ENCODE results near the gene C16orf90.

DNA sequence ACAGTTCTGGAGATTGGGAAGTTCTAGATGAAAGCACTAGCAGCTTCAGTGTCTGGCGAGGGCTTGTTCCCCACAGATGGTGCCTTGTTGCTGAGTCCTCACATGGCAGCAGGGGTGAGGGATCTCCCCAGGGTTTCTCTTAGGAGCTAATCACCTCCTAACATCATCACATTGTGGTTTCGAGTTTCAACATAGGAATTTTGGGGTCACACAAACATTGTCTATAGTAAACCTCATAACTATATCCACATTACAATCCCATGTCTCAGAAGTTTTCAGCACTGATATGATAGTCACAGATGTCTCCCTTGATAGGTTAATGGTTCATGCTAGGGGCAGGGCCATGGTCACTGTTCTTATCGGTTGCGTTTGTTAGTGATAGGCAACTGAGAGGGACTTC is 19.3 kb upstream of the C16orf90 start:
- TF ChIP-seq EZH2 (IDR thresholded peaks at IDR 0.05; ENCODE audit: low read length, missing control alignments): no peak
- TF ChIP-seq, protein P1, sequence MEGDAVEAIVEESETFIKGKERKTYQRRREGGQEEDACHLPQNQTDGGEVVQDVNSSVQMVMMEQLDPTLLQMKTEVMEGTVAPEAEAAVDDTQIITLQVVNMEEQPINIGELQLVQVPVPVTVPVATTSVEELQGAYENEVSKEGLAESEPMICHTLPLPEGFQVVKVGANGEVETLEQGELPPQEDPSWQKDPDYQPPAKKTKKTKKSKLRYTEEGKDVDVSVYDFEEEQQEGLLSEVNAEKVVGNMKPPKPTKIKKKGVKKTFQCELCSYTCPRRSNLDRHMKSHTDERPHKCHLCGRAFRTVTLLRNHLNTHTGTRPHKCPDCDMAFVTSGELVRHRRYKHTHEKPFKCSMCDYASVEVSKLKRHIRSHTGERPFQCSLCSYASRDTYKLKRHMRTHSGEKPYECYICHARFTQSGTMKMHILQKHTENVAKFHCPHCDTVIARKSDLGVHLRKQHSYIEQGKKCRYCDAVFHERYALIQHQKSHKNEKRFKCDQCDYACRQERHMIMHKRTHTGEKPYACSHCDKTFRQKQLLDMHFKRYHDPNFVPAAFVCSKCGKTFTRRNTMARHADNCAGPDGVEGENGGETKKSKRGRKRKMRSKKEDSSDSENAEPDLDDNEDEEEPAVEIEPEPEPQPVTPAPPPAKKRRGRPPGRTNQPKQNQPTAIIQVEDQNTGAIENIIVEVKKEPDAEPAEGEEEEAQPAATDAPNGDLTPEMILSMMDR (conservative IDR thresholded peaks at IDR 0.05 in 1 of 2, IDR thresholded peaks at IDR 0.05 in 1 of 2; ENCODE audit: low read depth in 1 of 2, low read length in 2 of 2): no peak

Data from fibroblast of lung (primary cell).